ENCODE measurements around the gene RNF220. TPM values are rescaled to one million over a fixed set of nuclear protein-coding genes. Genes with fewer than 3 reads are reported as not detected.

RNF220 gene
- total RNA-seq = 10 to 100 TPM; 46.4 to 82.5 (median 58.0) TPM
- 10 to 100 TPM; 41.8 to 71.8 TPM for polyA plus RNA-seq
- long read RNA-seq, donor 1, partial matches to known transcripts = 13 of 98 reads
- long read RNA-seq, donor 1, other reads (novel, unspliced or antisense) = 85 of 98 reads
- long read RNA-seq, donor 2, partial matches to known transcripts = 10 of 91 reads
- long read RNA-seq, donor 2, other reads (novel, unspliced or antisense) = 76 of 91 reads
- long read RNA-seq, donor 3, partial matches to known transcripts = 7 of 13 reads
- long read RNA-seq, donor 3, other reads (novel, unspliced or antisense) = 5 of 13 reads

GRCh38 chr1:44405031-44405797 is at the start of gene RNF220:
TSS of gene RNF220 (plus strand) at chr1:44405255.
- DNase-seq (peak; percentile 54 to 70), ATAC-seq (peak; percentile 67 to 85 (median 82))
- intact Hi-C loops (cut with DNase I) = loop anchor here in 5 of 10 donors (2.0 to 5.0 kb wide), 4 partner anchors 18 to 97 kb away; no protein-coding TSS in a partner anchor
- peaks cover 7 to 53% (median 40%) of the 10 kb centered on the region in 9 donors for H3K4me1 ChIP-seq
- TF ChIP-seq CTCF (IDR thresholded peaks at IDR 0.05) = peak in 5 of 9 donors; percentile 15 to 37 (median 25)
- H3K27me3 ChIP-seq = peaks cover 21 to 99% (median 91%) of the 10 kb centered on the region in 7 donors
- H3K27ac ChIP-seq = peak within 1 kb of the TSS in 7 of 10 donors; percentile 15 to 74 (median 52)
- peak within 1 kb of the TSS; percentile 23 to 67 (median 52) for H3K4me3 ChIP-seq
- H3K9me3 ChIP-seq = no peaks in the 10 kb centered on the region
- H3K36me3 ChIP-seq = no peaks in the 10 kb centered on the region
- WGBS, 2 donors = 1 to 2% methylated on average over 55 of the region's 55 CpGs

- TF ChIP-seq CTCF (IDR thresholded peaks at IDR 0.05) = no peak
- no peak for ATAC-seq
These were observed 49.3 kb upstream of the RNF220 start for GRCh38 chr1:44355582-44356305.

GRCh38 chr1:44357710-44358109 is 47.3 kb upstream of the RNF220 start:
- Histone ChIP-seq H3K4me1 (peaks cover 0 to 22% (median 16%) of the 10 kb centered on the region in 9 donors), H3K36me3 (no peaks in the 10 kb centered on the region), H3K27me3 (no peaks in the 10 kb centered on the region), H3K27ac (no peak overlapping the region), H3K9me3 (no peaks in the 10 kb centered on the region), H3K4me3 (no peak overlapping the region)
- intact Hi-C loops (cut with DNase I) = no loop called here
- DNase-seq (no peak), ATAC-seq (no peak)
- TF ChIP-seq CTCF (IDR thresholded peaks at IDR 0.05) = no peak
- 74 to 79% methylated on average over 4 of the region's 4 CpGs for WGBS, 2 donors

More at GRCh38 chr1:44355582-44356305, 49.3 kb upstream of the RNF220 start:
- peaks cover 0 to 22% (median 16%) of the 10 kb centered on the region in 9 donors for H3K4me1 ChIP-seq
- intact Hi-C loops (cut with DNase I) = no loop called here
- H3K36me3 ChIP-seq = peaks cover 0 to 5% (median 0%) of the 10 kb centered on the region in 9 donors
- peak overlapping the region in 1 of 10 donors; percentile 89 for H3K27ac ChIP-seq
- no peaks in the 10 kb centered on the region for H3K9me3 ChIP-seq
- no peaks in the 10 kb centered on the region for H3K27me3 ChIP-seq
- DNase-seq = no peak
- 67 to 69% methylated on average over 12 of the region's 12 CpGs for WGBS, 2 donors
- H3K4me3 ChIP-seq = peak overlapping the region in 9 of 10 donors; percentile 84 to 99 (median 94)

Measured in heart right ventricle (tissue), 16 donors.